Kidney epithelial cell (primary cell): Measurements from ENCODE around the gene FRS2. TPM values are rescaled to one million over a fixed set of nuclear protein-coding genes. Genes with fewer than 3 reads are reported as not detected.
A peak's percentile ranks its signal among the peaks of the same experiment; 100 is the strongest.

Experiments used
- DNase-seq: peaks from one replicate; pipeline ENCODE4 v3.0.0-alpha.2; 2010; ENCODE audit warnings: low read depth
- H3K27me3 ChIP-seq: 2 replicates; pipeline ENCODE4 v1.6.0; 2011; ENCODE audit warnings: low read length; ENCODE audit not compliant: control insufficient read depth, insufficient read depth
- H3K36me3 ChIP-seq: 2 replicates; pipeline ENCODE4 v1.5.1; 2011; ENCODE audit warnings: low read length; ENCODE audit not compliant: control insufficient read depth, insufficient read depth
- H3K4me3 ChIP-seq: 2 replicates; pipeline ENCODE4 v1.5.1; 2011; ENCODE audit warnings: low read depth, mild to moderate bottlenecking, control low read depth, low read length
- total RNA-seq: library from RNA; depleted of rRNA; stranded (reverse); fragments of >200 nt; gene quantifications from 2 replicates; pipeline ENCODE4 v1.2.3, GENCODE V29; 2015
- TF ChIP-seq, protein P1 (sequence below): IDR thresholded peaks from 2 replicates; pipeline ENCODE4 v1.5.1; 2011; ENCODE audit warnings: mild to moderate bottlenecking, moderate library complexity, low read length, control low read depth, inconsistent platforms; ENCODE audit not compliant: insufficient read depth, poor library complexity, severe bottlenecking

Gene FRS2
- total RNA-seq, 1 donor from 2014 or later, result 26.6 TPM

- TF ChIP-seq, protein P1, sequence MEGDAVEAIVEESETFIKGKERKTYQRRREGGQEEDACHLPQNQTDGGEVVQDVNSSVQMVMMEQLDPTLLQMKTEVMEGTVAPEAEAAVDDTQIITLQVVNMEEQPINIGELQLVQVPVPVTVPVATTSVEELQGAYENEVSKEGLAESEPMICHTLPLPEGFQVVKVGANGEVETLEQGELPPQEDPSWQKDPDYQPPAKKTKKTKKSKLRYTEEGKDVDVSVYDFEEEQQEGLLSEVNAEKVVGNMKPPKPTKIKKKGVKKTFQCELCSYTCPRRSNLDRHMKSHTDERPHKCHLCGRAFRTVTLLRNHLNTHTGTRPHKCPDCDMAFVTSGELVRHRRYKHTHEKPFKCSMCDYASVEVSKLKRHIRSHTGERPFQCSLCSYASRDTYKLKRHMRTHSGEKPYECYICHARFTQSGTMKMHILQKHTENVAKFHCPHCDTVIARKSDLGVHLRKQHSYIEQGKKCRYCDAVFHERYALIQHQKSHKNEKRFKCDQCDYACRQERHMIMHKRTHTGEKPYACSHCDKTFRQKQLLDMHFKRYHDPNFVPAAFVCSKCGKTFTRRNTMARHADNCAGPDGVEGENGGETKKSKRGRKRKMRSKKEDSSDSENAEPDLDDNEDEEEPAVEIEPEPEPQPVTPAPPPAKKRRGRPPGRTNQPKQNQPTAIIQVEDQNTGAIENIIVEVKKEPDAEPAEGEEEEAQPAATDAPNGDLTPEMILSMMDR, result no peak
- no peak overlapping the region for H3K4me3 ChIP-seq
- no peaks in the 10 kb centered on the region for H3K27me3 ChIP-seq
- no peaks in the 10 kb centered on the region for H3K36me3 ChIP-seq
- DNase-seq, result peak; percentile 61
Observed at GRCh38 chr12:69527506-69528272, 57.5 kb downstream of the FRS2 start.

GRCh38 chr12:69529021-69529420, 58.8 kb downstream of the FRS2 start:
- Histone ChIP-seq H3K4me3 (no peak overlapping the region), H3K36me3 (no peaks in the 10 kb centered on the region), H3K27me3 (no peaks in the 10 kb centered on the region)
- no peak for DNase-seq
- TF ChIP-seq, protein P1, result no peak

DNA sequence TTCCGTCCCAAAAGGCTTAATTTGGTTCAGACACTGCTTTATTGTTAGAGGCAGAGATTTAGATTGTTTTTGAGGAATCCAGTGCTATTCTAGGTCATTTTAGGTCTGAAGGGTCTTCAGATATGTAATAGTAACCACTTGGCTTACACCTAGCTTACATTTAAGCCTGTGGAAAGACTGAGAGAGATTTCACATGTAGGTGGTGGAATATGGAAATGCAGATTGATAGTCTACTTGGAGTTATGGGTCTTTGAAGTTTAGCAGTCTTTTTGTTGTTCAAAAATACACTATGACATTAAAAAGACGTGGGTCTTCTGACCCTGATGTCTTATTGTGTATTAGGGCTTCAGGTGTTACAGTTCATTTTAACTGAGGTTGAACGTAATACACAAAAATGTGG, 63.7 kb downstream of the FRS2 start:
- no peak for DNase-seq
- TF ChIP-seq, protein P1, result no peak

DNA sequence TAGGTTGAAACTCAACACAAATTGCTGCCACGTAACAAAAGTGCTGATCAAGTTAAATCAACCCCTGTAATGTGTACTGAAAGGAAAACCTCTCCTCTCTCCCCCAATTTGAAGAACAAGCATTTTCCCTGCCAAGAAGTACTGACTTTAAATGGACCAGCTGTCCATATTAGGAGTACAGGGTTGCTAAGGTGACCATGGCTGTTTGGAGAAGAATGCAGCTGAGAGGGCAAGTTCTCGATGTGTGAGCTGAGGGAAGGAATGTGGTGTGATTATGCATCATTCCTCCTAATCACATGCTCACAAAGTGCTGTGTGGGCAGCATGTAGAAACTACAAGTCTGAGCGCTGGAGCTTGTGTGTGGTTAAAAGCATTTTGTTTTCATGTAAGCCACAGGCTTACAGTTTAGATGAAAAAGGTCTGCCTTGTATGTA, 64.2 kb downstream of the FRS2 start:
- H3K36me3 ChIP-seq, result no peaks in the 10 kb centered on the region
- DNase-seq, result peak; percentile 100
- TF ChIP-seq, protein P1, result no peak

More for the DNA sequence above, 63.7 kb downstream of the FRS2 start:
- H3K36me3 ChIP-seq, result no peaks in the 10 kb centered on the region
- H3K27me3 ChIP-seq, result no peaks in the 10 kb centered on the region
- H3K4me3 ChIP-seq, result no peak overlapping the region

DNA sequence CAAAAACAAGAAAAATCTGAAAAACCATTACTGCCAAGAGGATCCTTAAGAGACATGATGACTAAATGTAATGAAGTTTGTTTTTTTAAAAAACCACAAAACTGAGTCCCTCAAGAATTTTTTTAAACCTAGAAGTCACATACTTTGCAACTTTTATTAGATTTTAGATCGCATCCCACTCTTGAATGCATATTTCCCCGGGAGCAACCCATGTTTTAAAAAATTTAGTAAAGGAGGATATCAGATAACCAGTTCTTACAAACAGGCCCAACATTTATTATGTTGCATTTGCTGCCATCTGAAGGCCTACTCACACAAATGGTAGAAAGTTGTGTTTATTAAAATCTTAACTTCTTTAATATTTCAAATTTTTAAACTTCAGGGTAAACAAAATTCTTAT, 70.8 kb downstream of the FRS2 start:
- no peak for DNase-seq
- Histone ChIP-seq H3K27me3 (no peaks in the 10 kb centered on the region), H3K36me3 (no peaks in the 10 kb centered on the region), H3K4me3 (no peak overlapping the region)
- TF ChIP-seq, protein P1, result no peak

More for the DNA sequence above, 64.2 kb downstream of the FRS2 start:
- Histone ChIP-seq H3K27me3 (no peaks in the 10 kb centered on the region), H3K4me3 (no peak overlapping the region)

DNA sequence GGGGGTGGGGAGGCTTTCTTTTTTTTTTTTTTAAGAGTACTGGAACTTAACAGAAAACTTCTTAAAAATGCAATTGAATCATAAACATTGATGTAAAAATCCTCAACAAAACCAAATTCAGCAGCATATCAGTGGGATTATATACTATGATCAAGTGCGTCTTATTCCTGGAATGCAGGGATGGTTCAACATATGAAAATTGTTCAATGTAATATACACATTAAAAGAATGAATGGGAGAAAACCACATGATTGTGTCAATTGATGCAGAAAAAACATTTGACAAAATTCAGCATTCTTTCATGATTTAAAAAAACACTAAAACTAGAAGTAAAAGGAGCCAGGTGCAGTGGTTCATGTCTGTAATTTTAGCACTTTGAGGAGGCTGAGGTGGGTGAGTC, 73.9 kb downstream of the FRS2 start:
- Histone ChIP-seq H3K27me3 (no peaks in the 10 kb centered on the region), H3K36me3 (no peaks in the 10 kb centered on the region), H3K4me3 (no peak overlapping the region)
- TF ChIP-seq, protein P1, result no peak
- no peak for DNase-seq
